Measurements from ENCODE around the gene THUMPD2.

THUMPD2 gene

DNA sequence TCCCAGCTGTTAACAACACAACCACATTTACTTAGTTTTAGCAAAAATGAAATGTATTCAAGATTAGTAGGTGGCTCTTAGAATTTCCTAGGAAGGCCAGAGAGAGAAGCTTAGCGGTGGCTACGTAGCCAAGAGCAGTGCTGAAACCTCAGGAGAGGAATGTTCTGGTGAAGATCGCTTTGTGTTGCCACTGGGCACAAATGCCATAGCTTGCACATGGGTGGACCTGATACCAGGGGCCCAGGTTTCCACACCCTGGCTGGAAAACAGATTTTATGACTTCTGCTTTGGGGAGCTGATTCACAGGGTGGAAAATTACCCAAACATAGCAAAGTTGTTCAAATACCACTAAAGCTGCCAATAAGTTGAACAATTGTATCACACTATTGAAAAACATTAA lies 43.4 kb downstream of the THUMPD2 start:
- Histone ChIP-seq H2AFZ (ENCODE audit: low read length) (no peak overlapping the region), H3K9me2 (replicated peaks; ENCODE audit: low read depth, low read length) (no peaks in the 10 kb centered on the region), H3K4me1 (ENCODE audit: insufficient read depth, low read length, poor library complexity, severe bottlenecking) (no peaks in the 10 kb centered on the region), H3K4me3 (ENCODE audit: low read length, poor library complexity, severe bottlenecking) (no peak overlapping the region), H3F3A (ENCODE audit: low read depth) (no peaks in the 10 kb centered on the region), H3K79me2 (ENCODE audit: insufficient read depth, low read length) (peaks cover 5% of the 10 kb centered on the region; the same call in 1 of the 2 replicates), H3K36me3 (ENCODE audit: insufficient read depth, low read length) (peaks cover 61% of the 10 kb centered on the region), H3K27me3 (ENCODE audit: insufficient read depth, low read length, poor library complexity, severe bottlenecking) (no peaks in the 10 kb centered on the region), H3K9ac (ENCODE audit: low read depth, low read length, poor library complexity, severe bottlenecking) (no peak overlapping the region), H4K20me1 (ENCODE audit: insufficient read depth, low read length, poor library complexity, severe bottlenecking) (no peaks in the 10 kb centered on the region), H3K9me3 (ENCODE audit: insufficient read depth, low read depth, low read length) (no peaks in the 10 kb centered on the region), H3K4me2 (ENCODE audit: low read depth, low read length, poor library complexity, severe bottlenecking) (no peak overlapping the region)
- TF ChIP-seq, protein P1, sequence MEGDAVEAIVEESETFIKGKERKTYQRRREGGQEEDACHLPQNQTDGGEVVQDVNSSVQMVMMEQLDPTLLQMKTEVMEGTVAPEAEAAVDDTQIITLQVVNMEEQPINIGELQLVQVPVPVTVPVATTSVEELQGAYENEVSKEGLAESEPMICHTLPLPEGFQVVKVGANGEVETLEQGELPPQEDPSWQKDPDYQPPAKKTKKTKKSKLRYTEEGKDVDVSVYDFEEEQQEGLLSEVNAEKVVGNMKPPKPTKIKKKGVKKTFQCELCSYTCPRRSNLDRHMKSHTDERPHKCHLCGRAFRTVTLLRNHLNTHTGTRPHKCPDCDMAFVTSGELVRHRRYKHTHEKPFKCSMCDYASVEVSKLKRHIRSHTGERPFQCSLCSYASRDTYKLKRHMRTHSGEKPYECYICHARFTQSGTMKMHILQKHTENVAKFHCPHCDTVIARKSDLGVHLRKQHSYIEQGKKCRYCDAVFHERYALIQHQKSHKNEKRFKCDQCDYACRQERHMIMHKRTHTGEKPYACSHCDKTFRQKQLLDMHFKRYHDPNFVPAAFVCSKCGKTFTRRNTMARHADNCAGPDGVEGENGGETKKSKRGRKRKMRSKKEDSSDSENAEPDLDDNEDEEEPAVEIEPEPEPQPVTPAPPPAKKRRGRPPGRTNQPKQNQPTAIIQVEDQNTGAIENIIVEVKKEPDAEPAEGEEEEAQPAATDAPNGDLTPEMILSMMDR (conservative IDR thresholded peaks at IDR 0.05; ENCODE audit: low read length) = no peak
- no peak for TF ChIP-seq EZH2phosphoT487 (IDR thresholded peaks at IDR 0.05; ENCODE audit: borderline replicate concordance)

DNA sequence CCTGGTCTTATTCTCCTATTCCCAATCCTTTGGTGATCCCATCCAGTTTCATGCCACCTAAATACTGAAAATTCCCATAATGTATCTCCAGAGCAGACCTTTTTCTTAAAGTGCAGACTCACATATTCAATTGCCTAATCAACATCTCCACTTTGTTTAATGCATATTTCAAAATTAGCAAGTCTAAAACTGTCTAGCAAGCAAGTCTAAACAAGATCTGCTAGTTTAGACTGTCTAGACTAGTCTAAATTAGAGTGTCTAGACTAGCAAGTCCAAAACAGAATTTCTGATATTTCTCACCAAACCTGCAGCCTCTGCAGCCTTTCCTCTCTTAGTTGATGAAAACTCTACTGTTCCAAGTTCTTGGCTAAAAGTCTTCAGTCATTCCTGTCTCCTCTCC lies 44.6 kb downstream of the THUMPD2 start:
- Histone ChIP-seq H3K27me3 (ENCODE audit: insufficient read depth, low read length, poor library complexity, severe bottlenecking) (no peaks in the 10 kb centered on the region), H3K4me1 (ENCODE audit: insufficient read depth, low read length, poor library complexity, severe bottlenecking) (no peaks in the 10 kb centered on the region), H3K79me2 (ENCODE audit: insufficient read depth, low read length) (peaks cover 5% of the 10 kb centered on the region; the same call in 1 of the 2 replicates), H2AFZ (ENCODE audit: low read length) (no peak overlapping the region), H3F3A (ENCODE audit: low read depth) (no peaks in the 10 kb centered on the region), H3K9ac (ENCODE audit: low read depth, low read length, poor library complexity, severe bottlenecking) (no peak overlapping the region), H3K36me3 (ENCODE audit: insufficient read depth, low read length) (peaks cover 50% of the 10 kb centered on the region), H3K9me3 (ENCODE audit: insufficient read depth, low read depth, low read length) (no peaks in the 10 kb centered on the region), H3K4me2 (ENCODE audit: low read depth, low read length, poor library complexity, severe bottlenecking) (no peak overlapping the region), H3K4me3 (ENCODE audit: low read length, poor library complexity, severe bottlenecking) (no peak overlapping the region), H4K20me1 (ENCODE audit: insufficient read depth, low read length, poor library complexity, severe bottlenecking) (no peaks in the 10 kb centered on the region), H3K9me2 (replicated peaks; ENCODE audit: low read depth, low read length) (no peaks in the 10 kb centered on the region)
- no peak for TF ChIP-seq EZH2phosphoT487 (IDR thresholded peaks at IDR 0.05; ENCODE audit: borderline replicate concordance)
- TF ChIP-seq, protein P1 (conservative IDR thresholded peaks at IDR 0.05; ENCODE audit: low read length) = no peak

DNA sequence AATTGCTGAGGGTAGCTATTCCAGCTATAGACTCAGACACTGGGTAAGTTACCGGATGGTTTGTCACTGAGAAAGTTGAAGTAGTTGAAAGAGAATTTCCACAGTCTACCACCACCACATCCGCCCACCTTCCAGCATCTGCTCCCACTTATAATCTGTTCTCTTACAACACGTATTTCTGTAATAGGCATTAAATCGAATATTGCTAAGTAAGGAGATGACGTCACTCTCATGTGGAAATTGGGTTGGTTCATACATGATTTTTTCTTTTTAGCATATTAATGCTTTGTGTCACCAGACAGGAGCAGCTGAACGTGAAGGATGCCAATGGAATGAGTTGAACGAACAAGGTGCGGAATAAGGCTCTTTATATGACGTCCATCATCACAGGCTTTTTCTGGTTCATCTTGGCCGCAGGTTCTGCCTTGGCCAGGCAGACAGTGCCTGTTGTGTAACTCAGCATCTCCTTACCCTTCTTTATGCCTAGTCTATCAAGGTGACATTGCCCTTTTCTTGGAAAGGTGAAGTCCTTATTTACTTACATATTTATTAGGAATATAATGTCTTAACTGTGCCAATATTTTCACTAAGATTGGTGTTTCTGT lies 45.9 kb downstream of the THUMPD2 start:
- Histone ChIP-seq H3F3A (ENCODE audit: low read depth) (no peaks in the 10 kb centered on the region), H3K4me2 (ENCODE audit: low read depth, low read length, poor library complexity, severe bottlenecking) (no peak overlapping the region), H3K9me3 (ENCODE audit: insufficient read depth, low read depth, low read length) (no peaks in the 10 kb centered on the region), H3K36me3 (ENCODE audit: insufficient read depth, low read length) (peaks cover 42% of the 10 kb centered on the region), H4K20me1 (ENCODE audit: insufficient read depth, low read length, poor library complexity, severe bottlenecking) (no peaks in the 10 kb centered on the region), H2AFZ (ENCODE audit: low read length) (no peak overlapping the region), H3K27me3 (ENCODE audit: insufficient read depth, low read length, poor library complexity, severe bottlenecking) (no peaks in the 10 kb centered on the region), H3K4me1 (ENCODE audit: insufficient read depth, low read length, poor library complexity, severe bottlenecking) (peaks cover 6% of the 10 kb centered on the region), H3K9me2 (replicated peaks; ENCODE audit: low read depth, low read length) (no peaks in the 10 kb centered on the region), H3K4me3 (ENCODE audit: low read length, poor library complexity, severe bottlenecking) (no peak overlapping the region), H3K9ac (ENCODE audit: low read depth, low read length, poor library complexity, severe bottlenecking) (no peak overlapping the region), H3K79me2 (ENCODE audit: insufficient read depth, low read length) (peaks cover 5% of the 10 kb centered on the region; the same call in 1 of the 2 replicates)
- TF ChIP-seq, protein P1 (conservative IDR thresholded peaks at IDR 0.05; ENCODE audit: low read length) = no peak
- TF ChIP-seq EZH2phosphoT487 (IDR thresholded peaks at IDR 0.05; ENCODE audit: borderline replicate concordance) = no peak
